H1 (cell line): ENCODE measurements around the gene RHOC. TPM values are rescaled to one million over a fixed set of nuclear protein-coding genes. Genes with fewer than 3 reads are reported as not detected.

Experiments used
- ASH2L ChIP-seq: fragments of 200-600, 300-600 bp; sonication (generic); IDR thresholded peaks from one replicate; pipeline ENCODE4 v1.7.1; 2017; ENCODE audit warnings: low read length
- CBX5 ChIP-seq: fragments of 300-800, 300-1000 bp; sonication (generic); IDR thresholded peaks from 2 replicates; pipeline ENCODE4 v1.7.1; 2016; ENCODE audit warnings: antibody characterized with exemption, low read length, low read depth
- CEBPB ChIP-seq: IDR thresholded peaks from 2 replicates; pipeline ENCODE4 v1.6.1; 2012; ENCODE audit warnings: low read depth, low read length
- EGR1 ChIP-seq: IDR thresholded peaks from 2 replicates; pipeline ENCODE4 v1.6.1; 2011; ENCODE audit warnings: low read depth, low read length, borderline replicate concordance
- GTF2F1 ChIP-seq: IDR thresholded peaks from 2 replicates; pipeline ENCODE4 v1.6.1; 2012; ENCODE audit warnings: low read depth, low read length, improper control_type of control experiment, borderline replicate concordance
- HDAC2 ChIP-seq, 2 experiments: fragments of 300-600 bp in 1 of 2; sonication (generic) in 1 of 2; IDR thresholded peaks; 2 replicates each; pipeline ENCODE4 v1.6.1; 2011 to 2012; ENCODE audit warnings: low read depth in 2 of 2, low read length in 2 of 2, mild to moderate bottlenecking in 2 of 2, moderate library complexity in 2 of 2, borderline replicate concordance in 1 of 2, inconsistent platforms in 1 of 2
- KDM1A ChIP-seq: fragments of 200-600, 300-600 bp; sonication (generic); IDR thresholded peaks from 2 replicates; pipeline ENCODE4 v1.7.1; 2016; ENCODE audit warnings: mild to moderate bottlenecking, low read length, borderline replicate concordance
- KDM5A ChIP-seq: fragments of 200-600 bp; IDR thresholded peaks from 2 replicates; pipeline ENCODE4 v1.7.1; 2012; ENCODE audit warnings: mild to moderate bottlenecking, low read length, inconsistent platforms, mixed read lengths
- MAFK ChIP-seq: IDR thresholded peaks from 2 replicates; pipeline ENCODE4 v1.6.1; 2012; ENCODE audit warnings: low read depth, mild to moderate bottlenecking, improper control_type of control experiment, low read length
- POU5F1 ChIP-seq: IDR thresholded peaks from 2 replicates; pipeline ENCODE4 v1.6.1; 2011; ENCODE audit warnings: low read depth, mild to moderate bottlenecking, low read length, moderate library complexity
- RXRA ChIP-seq: IDR thresholded peaks from 2 replicates; pipeline ENCODE4 v1.6.1; 2011; ENCODE audit warnings: low read depth, mild to moderate bottlenecking, low read length, moderate library complexity; ENCODE audit not compliant: insufficient read depth
- SP1 ChIP-seq: IDR thresholded peaks from 2 replicates; pipeline ENCODE4 v1.6.1; 2011; ENCODE audit warnings: low read depth, low read length
- SRF ChIP-seq: IDR thresholded peaks from 2 replicates; pipeline ENCODE4 v1.6.1; 2011; ENCODE audit warnings: mild to moderate bottlenecking, low read depth, low read length, moderate library complexity
- TBP ChIP-seq: IDR thresholded peaks from 2 replicates; pipeline ENCODE4 v1.6.1; 2011; ENCODE audit warnings: low read depth, low read length, improper control_type of control experiment
- ZNF274 ChIP-seq: IDR thresholded peaks from 2 replicates; pipeline ENCODE4 v1.7.0; 2012; ENCODE audit warnings: low read length, borderline replicate concordance; ENCODE audit errors: extremely low read depth
- polyA plus RNA-seq, 7 experiments: library from polyadenylated mRNA; depleted of rRNA in 3 of 7; stranded (reverse) in 5 of 7; unstranded in 2 of 7; fragments of >200 nt in 5 of 7; fragments of 200-250 nt in 2 of 7; gene quantifications; 1 replicate in 5 of 7; 2 replicates in 1 of 7; 4 replicates in 1 of 7; pipeline versions ENCODE4 v1.2.1 to v1.2.3, GENCODE V29; 2011 to 2013; ENCODE audit warnings: missing spikeins in 2 of 7, mixed read lengths in 2 of 7
- total RNA-seq: library from RNA; stranded (reverse); fragmentation: NEBNext Ultra II Directional; extraction: Animal tissue kit (Norgen Biotek cat#: 25700); gene quantifications from 2 replicates; pipeline ENCODE4 v1.2.1, GENCODE V29; 2021
- TF ChIP-seq, protein P1 (sequence below): IDR thresholded peaks from 2 replicates; pipeline ENCODE4 v1.6.1; 2012; ENCODE audit warnings: inconsistent platforms
- TF ChIP-seq, protein P2 (sequence below): IDR thresholded peaks from 2 replicates; pipeline ENCODE4 v1.6.1; 2012; ENCODE audit warnings: inconsistent platforms
- TF ChIP-seq, protein P3 (sequence below), 3 experiments: IDR thresholded peaks; 1 replicate in 2 of 3; 2 replicates in 1 of 3; pipeline versions ENCODE4 v1.5.1 to v1.6.1; 2011; ENCODE audit warnings: low read length in 3 of 3, mild to moderate bottlenecking in 3 of 3, inconsistent platforms in 2 of 3, low read depth in 1 of 3, moderate library complexity in 1 of 3; ENCODE audit not compliant: insufficient read depth in 1 of 3; ENCODE audit errors: control extremely low read depth in 1 of 3
- TF ChIP-seq, protein P4 (sequence below): IDR thresholded peaks from 2 replicates; pipeline ENCODE4 v1.6.1; 2012; ENCODE audit warnings: low read length, inconsistent platforms

Gene RHOC
- total and polyA plus RNA-seq, 2 of the 8 experiments (the other 6 are each of a cell fraction or from before 2014, with no cell fraction given), result 53.6 to 97.5 TPM

DNA sequence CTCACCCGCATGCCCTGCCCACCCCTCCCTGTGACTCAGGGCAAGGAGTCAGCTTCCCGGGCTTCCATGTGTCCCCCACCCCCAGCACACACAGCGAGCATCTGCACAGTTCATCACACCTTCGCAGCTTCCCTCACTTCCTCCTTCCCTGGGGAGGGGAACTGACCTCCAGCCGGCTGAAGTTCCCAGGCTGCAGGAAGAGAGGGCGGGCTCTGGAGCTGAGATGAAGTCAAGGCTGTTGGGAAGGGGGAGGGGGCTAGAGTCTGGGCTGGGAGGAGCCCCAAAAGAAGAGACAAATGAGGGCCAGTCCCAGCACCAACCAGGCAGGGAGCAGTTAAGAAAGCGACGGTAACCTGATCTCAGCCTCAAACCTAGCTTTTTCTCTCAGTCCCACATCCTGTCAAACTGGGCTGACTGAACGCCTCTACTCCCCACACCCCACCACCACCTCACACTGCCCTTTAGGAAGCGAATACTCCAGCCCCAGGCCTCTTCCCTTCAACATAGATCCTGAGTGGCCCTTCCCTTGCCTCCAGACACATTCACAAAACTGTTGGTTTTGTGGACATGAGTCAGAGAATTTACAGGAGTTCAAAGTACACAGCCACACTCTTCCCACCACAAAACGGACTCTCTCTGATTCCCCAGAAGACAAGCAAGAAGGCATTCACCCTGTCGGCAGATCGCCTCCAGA lies 1.8 kb downstream of the RHOC start (continued):
- TF ChIP-seq ASH2L (no peak), SP1 (peak; percentile 63; the same call in 1 of the 2 replicates), CBX5 (no peak), TBP (no peak), HDAC2 (IDR thresholded peaks at IDR 0.05; ENCODE audit: borderline replicate concordance in 1 of 2, low read depth in 2 of 2, low read length in 2 of 2) (no peak), SRF (no peak), POU5F1 (no peak), ZNF274 (no peak), KDM1A (no peak), KDM5A (no peak), RXRA (no peak), EGR1 (no peak), CEBPB (no peak), MAFK (no peak), GTF2F1 (no peak)
- TF ChIP-seq, protein P1, sequence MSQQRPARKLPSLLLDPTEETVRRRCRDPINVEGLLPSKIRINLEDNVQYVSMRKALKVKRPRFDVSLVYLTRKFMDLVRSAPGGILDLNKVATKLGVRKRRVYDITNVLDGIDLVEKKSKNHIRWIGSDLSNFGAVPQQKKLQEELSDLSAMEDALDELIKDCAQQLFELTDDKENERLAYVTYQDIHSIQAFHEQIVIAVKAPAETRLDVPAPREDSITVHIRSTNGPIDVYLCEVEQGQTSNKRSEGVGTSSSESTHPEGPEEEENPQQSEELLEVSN, result peak; percentile 85
- TF ChIP-seq, protein P2, sequence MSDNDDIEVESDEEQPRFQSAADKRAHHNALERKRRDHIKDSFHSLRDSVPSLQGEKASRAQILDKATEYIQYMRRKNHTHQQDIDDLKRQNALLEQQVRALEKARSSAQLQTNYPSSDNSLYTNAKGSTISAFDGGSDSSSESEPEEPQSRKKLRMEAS, result peak; percentile 74
- TF ChIP-seq, protein P3, sequence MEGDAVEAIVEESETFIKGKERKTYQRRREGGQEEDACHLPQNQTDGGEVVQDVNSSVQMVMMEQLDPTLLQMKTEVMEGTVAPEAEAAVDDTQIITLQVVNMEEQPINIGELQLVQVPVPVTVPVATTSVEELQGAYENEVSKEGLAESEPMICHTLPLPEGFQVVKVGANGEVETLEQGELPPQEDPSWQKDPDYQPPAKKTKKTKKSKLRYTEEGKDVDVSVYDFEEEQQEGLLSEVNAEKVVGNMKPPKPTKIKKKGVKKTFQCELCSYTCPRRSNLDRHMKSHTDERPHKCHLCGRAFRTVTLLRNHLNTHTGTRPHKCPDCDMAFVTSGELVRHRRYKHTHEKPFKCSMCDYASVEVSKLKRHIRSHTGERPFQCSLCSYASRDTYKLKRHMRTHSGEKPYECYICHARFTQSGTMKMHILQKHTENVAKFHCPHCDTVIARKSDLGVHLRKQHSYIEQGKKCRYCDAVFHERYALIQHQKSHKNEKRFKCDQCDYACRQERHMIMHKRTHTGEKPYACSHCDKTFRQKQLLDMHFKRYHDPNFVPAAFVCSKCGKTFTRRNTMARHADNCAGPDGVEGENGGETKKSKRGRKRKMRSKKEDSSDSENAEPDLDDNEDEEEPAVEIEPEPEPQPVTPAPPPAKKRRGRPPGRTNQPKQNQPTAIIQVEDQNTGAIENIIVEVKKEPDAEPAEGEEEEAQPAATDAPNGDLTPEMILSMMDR (IDR thresholded peaks at IDR 0.05; ENCODE audit: control extremely low read depth in 1 of 3, insufficient read depth in 1 of 3, low read depth in 1 of 3, low read length in 3 of 3), result no peak
- TF ChIP-seq, protein P4, sequence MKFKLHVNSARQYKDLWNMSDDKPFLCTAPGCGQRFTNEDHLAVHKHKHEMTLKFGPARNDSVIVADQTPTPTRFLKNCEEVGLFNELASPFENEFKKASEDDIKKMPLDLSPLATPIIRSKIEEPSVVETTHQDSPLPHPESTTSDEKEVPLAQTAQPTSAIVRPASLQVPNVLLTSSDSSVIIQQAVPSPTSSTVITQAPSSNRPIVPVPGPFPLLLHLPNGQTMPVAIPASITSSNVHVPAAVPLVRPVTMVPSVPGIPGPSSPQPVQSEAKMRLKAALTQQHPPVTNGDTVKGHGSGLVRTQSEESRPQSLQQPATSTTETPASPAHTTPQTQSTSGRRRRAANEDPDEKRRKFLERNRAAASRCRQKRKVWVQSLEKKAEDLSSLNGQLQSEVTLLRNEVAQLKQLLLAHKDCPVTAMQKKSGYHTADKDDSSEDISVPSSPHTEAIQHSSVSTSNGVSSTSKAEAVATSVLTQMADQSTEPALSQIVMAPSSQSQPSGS, result no peak
